ENCODE data around the gene POLR2H. TPM values are rescaled to one million over a fixed set of nuclear protein-coding genes. Genes with fewer than 3 reads are reported as not detected.

POLR2H gene
- total RNA-seq, 2 experiments from 2014 or later, result 76.5 to 89.9 TPM

DNA sequence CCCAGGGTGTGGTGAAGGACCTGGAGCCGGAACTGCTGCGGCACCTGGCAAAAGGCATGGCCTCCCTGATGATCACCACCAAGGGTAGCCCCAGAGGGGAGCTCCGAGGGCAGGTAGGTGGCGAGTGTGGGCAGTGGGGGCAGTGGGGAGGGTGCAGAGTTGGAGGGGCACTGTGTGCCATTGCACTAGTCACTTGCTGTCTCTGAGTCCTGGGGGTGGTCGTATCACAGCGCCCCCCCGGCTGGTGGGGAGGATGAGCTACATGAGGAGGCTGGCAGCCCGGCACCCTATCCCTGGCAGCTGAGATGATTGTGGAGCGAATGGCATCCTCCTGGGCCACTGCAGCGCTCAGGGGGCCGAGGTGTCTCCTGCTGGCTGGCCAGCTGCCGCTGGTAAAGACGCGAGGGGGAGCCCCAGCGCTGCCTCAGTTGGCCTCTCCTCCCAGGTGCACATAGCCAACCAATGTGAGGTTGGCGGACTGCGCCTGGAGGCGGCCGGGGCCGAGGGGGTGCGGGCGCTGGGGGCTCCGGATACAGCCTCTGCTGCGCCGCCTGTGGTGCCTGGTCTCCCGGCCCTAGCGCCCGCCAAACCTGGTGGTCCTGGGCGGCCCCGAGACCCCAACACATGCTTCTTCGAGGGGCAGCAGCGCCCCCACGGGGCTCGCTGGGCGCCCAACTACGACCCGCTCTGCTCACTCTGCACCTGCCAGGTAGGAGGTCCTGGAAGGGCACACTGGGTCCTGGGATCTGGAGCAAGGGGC is 24.7 kb downstream of the POLR2H start:
- Mint-ChIP-seq H3K27ac (no peak overlapping the region), H3K36me3 (ENCODE audit: low read depth) (no peaks in the 10 kb centered on the region), H3K27me3 (ENCODE audit: low read depth) (peaks cover 23% of the 10 kb centered on the region), H3K4me3 (no peak overlapping the region), H3K4me1 (ENCODE audit: low read depth) (no peaks in the 10 kb centered on the region), H3K9me3 (no peaks in the 10 kb centered on the region)
- no peak for DNase-seq
- CTCF ChIA-PET, result no interaction called here
- intact Hi-C loops (cut with micrococcal nuclease), result no loop called here

DNA sequence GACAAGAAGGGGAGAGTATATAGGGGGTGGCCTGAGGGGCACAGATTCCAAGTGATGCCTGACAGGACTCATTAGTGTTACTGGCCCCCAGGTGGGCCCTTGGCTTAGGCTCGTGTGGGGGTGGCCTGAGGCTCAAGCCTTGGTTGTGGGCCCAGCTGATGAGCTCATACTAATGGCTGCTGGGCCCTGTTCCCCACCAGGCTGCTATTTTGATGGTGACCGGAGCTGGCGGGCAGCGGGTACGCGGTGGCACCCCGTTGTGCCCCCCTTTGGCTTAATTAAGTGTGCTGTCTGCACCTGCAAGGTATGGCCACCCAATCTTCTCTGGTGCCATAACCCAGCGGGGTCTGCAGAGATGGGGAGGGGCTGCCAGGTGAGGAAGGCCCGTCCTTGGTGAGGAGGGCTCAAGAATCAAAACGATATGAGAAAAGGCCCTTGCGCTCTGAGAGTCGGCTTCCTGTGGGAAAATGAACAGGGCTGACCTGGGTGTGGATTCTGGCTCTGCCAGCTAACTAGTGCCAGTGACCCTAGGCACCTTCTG is 25.7 kb downstream of the POLR2H start:
- H3K9me3 Mint-ChIP-seq, result no peaks in the 10 kb centered on the region
- H3K4me3 Mint-ChIP-seq, result no peak overlapping the region
- no peak overlapping the region for H3K27ac Mint-ChIP-seq
- peaks cover 14% of the 10 kb centered on the region for H3K27me3 Mint-ChIP-seq (ENCODE audit: low read depth)
- no peak for DNase-seq
- intact Hi-C loops (cut with micrococcal nuclease), result no loop called here
- H3K36me3 Mint-ChIP-seq (ENCODE audit: low read depth), result no peaks in the 10 kb centered on the region
- no peaks in the 10 kb centered on the region for H3K4me1 Mint-ChIP-seq (ENCODE audit: low read depth)
- CTCF ChIA-PET, result no interaction called here

DNA sequence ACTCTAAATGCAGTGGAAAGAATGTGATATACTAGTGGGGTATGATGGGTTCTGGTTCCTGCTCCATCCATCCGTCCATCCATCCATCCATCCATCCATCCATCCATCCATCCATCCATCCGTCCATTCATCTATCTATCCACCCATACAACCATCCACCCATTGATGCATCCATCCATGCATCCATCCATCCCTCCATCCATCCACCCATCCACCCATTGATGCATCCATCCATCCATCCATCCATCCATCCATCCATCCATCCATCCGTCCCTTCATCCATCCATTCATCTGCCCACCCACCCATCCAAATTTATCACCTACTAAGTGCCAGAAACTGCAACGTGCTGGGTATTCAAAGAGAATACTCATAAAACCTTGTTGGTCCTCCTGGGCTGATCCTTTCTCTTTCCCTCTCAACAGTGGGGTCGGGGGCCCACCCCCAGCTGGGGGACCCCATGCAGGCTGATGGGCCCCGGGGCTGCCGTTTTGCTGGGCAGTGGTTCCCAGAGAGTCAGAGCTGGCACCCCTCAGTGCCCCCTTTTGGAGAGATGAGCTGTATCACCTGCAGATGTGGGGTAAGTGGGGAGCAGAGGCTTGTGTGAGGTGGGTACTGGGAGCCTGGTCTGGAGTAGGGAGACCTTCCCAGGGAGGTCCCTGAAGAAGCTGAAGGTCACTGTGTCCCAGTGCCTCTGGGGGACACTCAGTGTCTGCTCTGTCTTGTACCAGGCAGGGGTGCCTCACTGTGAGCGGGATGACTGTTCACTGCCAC is 26.8 kb downstream of the POLR2H start:
- no peaks in the 10 kb centered on the region for H3K36me3 Mint-ChIP-seq (ENCODE audit: low read depth)
- H3K4me3 Mint-ChIP-seq, result no peak overlapping the region
- H3K27me3 Mint-ChIP-seq (ENCODE audit: low read depth), result peaks cover 13% of the 10 kb centered on the region
- H3K27ac Mint-ChIP-seq, result no peak overlapping the region
- H3K9me3 Mint-ChIP-seq, result no peaks in the 10 kb centered on the region
- CTCF ChIA-PET, result interaction anchor here (1.0 kb wide), 1 partner anchor 17 kb away, joined by 6 read pairs; no protein-coding TSS in a partner anchor
- DNase-seq, result no peak
- intact Hi-C loops (cut with micrococcal nuclease), result no loop called here
- H3K4me1 Mint-ChIP-seq (ENCODE audit: low read depth), result no peaks in the 10 kb centered on the region

DNA sequence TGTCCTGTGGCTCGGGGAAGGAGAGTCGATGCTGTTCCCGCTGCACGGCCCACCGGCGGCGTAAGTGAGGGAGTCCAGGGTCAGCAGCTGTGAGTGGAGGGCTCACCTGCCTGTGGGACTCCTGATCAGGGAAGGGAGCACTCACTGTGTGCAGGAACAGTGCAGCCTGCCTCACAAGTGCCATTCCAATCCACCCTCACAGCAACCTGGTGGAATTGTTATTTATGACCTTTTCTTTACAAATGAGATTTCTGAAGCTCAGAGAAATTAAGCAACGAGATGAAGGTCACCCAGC is 27.4 kb downstream of the POLR2H start:
- H3K27me3 Mint-ChIP-seq (ENCODE audit: low read depth), result peaks cover 12% of the 10 kb centered on the region
- no peaks in the 10 kb centered on the region for H3K36me3 Mint-ChIP-seq (ENCODE audit: low read depth)
- intact Hi-C loops (cut with micrococcal nuclease), result no loop called here
- H3K4me1 Mint-ChIP-seq (ENCODE audit: low read depth), result no peaks in the 10 kb centered on the region
- CTCF ChIA-PET, result interaction anchor here (1.0 kb wide), 1 partner anchor 17 kb away, joined by 6 read pairs; no protein-coding TSS in a partner anchor
- no peak overlapping the region for H3K27ac Mint-ChIP-seq
- no peaks in the 10 kb centered on the region for H3K9me3 Mint-ChIP-seq
- no peak for DNase-seq
- no peak overlapping the region for H3K4me3 Mint-ChIP-seq

DNA sequence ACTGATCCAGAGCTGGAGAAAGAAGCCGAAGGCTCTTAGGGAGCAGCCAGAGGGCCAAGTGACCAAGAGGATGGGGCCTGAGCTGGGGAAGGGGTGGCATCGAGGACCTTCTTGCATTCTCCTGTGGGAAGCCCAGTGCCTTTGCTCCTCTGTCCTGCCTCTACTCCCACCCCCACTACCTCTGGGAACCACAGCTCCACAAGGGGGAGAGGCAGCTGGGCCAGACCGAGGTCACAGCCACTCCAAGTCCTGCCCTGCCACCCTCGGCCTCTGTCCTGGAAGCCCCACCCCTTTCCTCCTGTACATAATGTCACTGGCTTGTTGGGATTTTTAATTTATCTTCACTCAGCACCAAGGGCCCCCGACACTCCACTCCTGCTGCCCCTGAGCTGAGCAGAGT is 27.9 kb downstream of the POLR2H start:
- H3K4me1 Mint-ChIP-seq (ENCODE audit: low read depth), result no peaks in the 10 kb centered on the region
- no peak for DNase-seq
- no peaks in the 10 kb centered on the region for H3K9me3 Mint-ChIP-seq
- H3K36me3 Mint-ChIP-seq (ENCODE audit: low read depth), result no peaks in the 10 kb centered on the region
- peaks cover 8% of the 10 kb centered on the region for H3K27me3 Mint-ChIP-seq (ENCODE audit: low read depth)
- H3K4me3 Mint-ChIP-seq, result no peak overlapping the region
- CTCF ChIA-PET, result interaction anchor here (1.0 kb wide), 1 partner anchor 18 kb away, joined by 6 read pairs; no protein-coding TSS in a partner anchor
- intact Hi-C loops (cut with micrococcal nuclease), result no loop called here
- H3K27ac Mint-ChIP-seq, result no peak overlapping the region

DNA sequence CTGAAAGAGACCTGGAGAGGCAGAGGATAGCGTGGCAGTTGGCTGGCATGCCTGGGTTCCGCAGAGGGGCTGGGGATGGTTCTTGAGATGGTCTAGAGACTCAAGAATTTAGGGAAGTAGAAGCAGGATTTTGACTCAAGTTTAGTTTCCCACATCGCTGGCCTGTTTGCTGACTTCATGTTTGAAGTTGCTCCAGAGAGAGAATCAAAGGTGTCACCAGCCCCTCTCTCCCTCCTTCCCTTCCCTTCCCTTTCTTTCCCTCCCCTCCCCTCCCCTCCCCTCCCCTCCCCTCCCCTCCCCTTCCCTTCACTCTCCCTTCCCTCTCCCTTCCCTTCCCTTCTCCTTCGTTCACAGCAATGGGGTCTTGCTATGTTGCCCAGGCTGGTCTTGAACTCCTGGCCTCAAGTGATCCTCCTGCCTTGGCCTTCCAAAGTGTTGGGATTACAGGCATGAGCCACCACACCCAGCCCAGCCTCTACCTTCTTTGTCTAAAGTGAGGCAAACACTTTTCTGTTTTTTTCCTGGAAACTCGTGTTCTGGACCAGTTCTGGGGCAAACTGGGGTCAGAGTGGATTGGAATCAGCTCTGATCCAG is 28.5 kb downstream of the POLR2H start:
- no peak overlapping the region for H3K27ac Mint-ChIP-seq
- no peaks in the 10 kb centered on the region for H3K36me3 Mint-ChIP-seq (ENCODE audit: low read depth)
- no peak for DNase-seq
- H3K4me1 Mint-ChIP-seq (ENCODE audit: low read depth), result no peaks in the 10 kb centered on the region
- intact Hi-C loops (cut with micrococcal nuclease), result no loop called here
- no peak overlapping the region for H3K4me3 Mint-ChIP-seq
- peaks cover 6% of the 10 kb centered on the region for H3K27me3 Mint-ChIP-seq (ENCODE audit: low read depth)
- CTCF ChIA-PET, result interaction anchor here (0.9 to 1.0 kb wide), 2 partner anchors 14 to 18 kb away, joined by 3 to 4 read pairs; no protein-coding TSS in a partner anchor
- no peaks in the 10 kb centered on the region for H3K9me3 Mint-ChIP-seq

DNA sequence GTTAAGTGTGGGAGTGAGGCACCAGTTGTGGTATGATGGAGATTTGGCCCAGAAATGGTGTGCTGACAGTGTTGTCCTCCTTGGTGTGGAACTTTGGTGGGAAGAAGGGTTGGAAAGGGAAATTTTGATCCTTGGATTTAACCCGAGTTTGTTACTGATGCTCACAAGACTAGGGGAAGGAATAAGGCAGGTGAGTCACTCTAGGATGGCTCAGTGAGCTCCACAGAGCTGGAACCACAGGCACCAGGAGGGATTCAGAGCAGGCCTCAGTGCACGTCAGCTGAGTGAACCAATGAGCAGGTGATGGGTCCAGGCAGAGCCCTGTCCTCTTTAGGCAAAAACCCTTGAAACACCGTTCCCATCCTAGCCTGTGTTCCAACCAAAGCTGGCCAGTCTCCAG is 29.8 kb downstream of the POLR2H start:
- no peaks in the 10 kb centered on the region for H3K4me1 Mint-ChIP-seq (ENCODE audit: low read depth)
- no peak overlapping the region for H3K27ac Mint-ChIP-seq
- DNase-seq, result no peak
- intact Hi-C loops (cut with micrococcal nuclease), result no loop called here
- no peaks in the 10 kb centered on the region for H3K36me3 Mint-ChIP-seq (ENCODE audit: low read depth)
- H3K4me3 Mint-ChIP-seq, result no peak overlapping the region
- no peaks in the 10 kb centered on the region for H3K9me3 Mint-ChIP-seq
- CTCF ChIA-PET, result interaction anchor here (0.7 to 1.2 kb wide), 3 partner anchors 18 to 122 kb away, joined by 3 to 4 read pairs (median 3); no protein-coding TSS in a partner anchor
- peaks cover 5% of the 10 kb centered on the region for H3K27me3 Mint-ChIP-seq (ENCODE audit: low read depth)

DNA sequence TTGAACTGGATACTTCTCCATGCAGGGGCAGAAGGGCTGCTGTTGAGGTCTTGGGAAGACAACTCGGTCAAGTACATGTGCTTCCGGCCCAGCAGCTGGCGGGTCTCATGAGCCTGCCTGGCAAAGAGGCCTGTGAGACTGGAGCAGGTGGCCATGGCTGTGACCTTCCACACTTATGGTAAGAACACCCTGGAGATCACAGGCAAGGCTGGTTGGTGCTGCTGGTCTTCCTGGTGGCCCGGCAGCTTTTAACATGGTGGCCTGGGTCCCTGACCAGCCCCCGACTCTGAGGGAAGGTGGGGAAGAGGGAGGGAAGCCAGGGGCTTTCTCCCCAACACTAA is 33.8 kb downstream of the POLR2H start:
- CTCF ChIA-PET, result no interaction called here
- intact Hi-C loops (cut with micrococcal nuclease), result no loop called here
- no peaks in the 10 kb centered on the region for H3K4me1 Mint-ChIP-seq (ENCODE audit: low read depth)
- H3K4me3 Mint-ChIP-seq, result no peak overlapping the region
- no peaks in the 10 kb centered on the region for H3K9me3 Mint-ChIP-seq
- H3K27me3 Mint-ChIP-seq (ENCODE audit: low read depth), result peaks cover 7% of the 10 kb centered on the region
- no peak overlapping the region for H3K27ac Mint-ChIP-seq
- DNase-seq, result no peak
- no peaks in the 10 kb centered on the region for H3K36me3 Mint-ChIP-seq (ENCODE audit: low read depth)

DNA sequence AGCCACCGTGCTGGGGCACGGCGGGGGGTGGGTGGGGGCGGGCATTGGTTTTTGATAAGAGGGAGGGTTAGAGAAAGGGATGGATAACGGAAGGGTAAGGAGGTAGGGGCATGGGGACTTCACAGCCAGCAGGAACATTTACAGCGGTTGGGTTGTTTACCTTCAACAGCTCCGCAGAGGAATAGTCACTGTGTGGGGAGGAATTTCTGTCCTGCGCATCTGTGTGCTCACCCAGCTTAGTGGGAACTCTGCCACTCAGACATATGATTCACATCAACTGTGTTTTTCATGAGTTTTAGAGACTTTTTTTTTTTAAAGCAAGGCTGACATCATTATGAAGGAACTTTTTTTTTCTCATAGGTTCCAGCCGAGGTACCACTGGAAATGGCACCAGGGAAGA is 37.9 kb downstream of the POLR2H start:
- H3K4me3 Mint-ChIP-seq, result no peak overlapping the region
- intact Hi-C loops (cut with micrococcal nuclease), result no loop called here
- H3K27ac Mint-ChIP-seq, result no peak overlapping the region
- no peaks in the 10 kb centered on the region for H3K9me3 Mint-ChIP-seq
- CTCF ChIA-PET, result interaction anchor here (0.6 to 0.7 kb wide), 2 partner anchors 15 to 27 kb away, joined by 4 to 5 read pairs; no protein-coding TSS in a partner anchor
- H3K27me3 Mint-ChIP-seq (ENCODE audit: low read depth), result peaks cover 14% of the 10 kb centered on the region
- H3K36me3 Mint-ChIP-seq (ENCODE audit: low read depth), result no peaks in the 10 kb centered on the region
- no peak for DNase-seq
- H3K4me1 Mint-ChIP-seq (ENCODE audit: low read depth), result no peaks in the 10 kb centered on the region

DNA sequence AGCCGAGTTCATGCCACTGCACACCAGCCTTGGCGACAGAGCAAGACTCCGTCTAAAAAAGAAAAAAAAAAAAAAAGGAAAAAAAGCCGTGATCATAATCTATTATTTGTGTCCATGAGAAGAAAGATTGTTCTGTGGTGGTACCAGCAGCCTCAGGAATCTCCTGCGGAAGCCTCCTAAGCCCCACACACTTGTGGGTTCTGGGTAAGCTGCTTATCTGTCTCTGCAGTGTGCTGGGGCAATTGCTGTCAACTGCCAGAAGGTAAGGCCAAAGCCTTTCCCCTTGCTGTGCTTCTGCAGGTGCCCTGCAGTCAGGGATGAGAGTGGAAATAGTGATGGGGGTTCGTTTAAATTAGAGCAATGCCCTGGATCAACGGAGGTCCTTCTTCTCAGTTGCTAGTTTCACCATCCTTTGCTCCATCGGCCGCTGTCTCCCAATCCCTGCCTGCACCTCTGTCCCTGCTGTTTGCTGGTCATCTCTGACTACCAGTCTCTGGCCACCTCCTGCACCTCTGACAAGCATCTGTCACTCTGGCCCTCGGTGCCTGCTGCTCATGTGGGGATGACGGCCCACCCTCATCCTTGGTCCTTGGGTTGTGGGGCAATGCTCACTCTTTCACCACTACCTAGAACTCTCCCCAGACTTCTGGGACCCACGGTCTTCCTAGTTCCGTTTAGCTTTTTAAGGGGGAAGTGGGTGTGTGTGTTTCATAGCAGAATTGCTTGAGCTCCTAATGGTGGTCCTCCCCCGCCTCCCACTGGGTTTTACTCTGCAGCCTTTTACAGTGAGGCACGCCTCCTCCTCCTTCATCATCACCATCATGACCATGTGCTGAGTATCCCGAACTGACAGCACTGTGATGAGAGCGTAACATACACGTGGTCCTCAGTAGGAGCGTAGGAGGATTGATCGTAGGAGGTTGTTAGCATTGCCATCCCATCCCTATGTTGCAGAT is 43.8 kb downstream of the POLR2H start:
- intact Hi-C loops (cut with micrococcal nuclease), result no loop called here
- H3K27ac Mint-ChIP-seq, result no peak overlapping the region
- no peaks in the 10 kb centered on the region for H3K9me3 Mint-ChIP-seq
- DNase-seq, result no peak
- peaks cover 9% of the 10 kb centered on the region for H3K27me3 Mint-ChIP-seq (ENCODE audit: low read depth)
- no peak overlapping the region for H3K4me3 Mint-ChIP-seq
- H3K36me3 Mint-ChIP-seq (ENCODE audit: low read depth), result no peaks in the 10 kb centered on the region
- H3K4me1 Mint-ChIP-seq (ENCODE audit: low read depth), result no peaks in the 10 kb centered on the region
- CTCF ChIA-PET, result interaction anchor here (0.7 to 1.4 kb wide), 2 partner anchors 34 to 831 kb away, joined by 4 to 5 read pairs; no protein-coding TSS in a partner anchor

DNA sequence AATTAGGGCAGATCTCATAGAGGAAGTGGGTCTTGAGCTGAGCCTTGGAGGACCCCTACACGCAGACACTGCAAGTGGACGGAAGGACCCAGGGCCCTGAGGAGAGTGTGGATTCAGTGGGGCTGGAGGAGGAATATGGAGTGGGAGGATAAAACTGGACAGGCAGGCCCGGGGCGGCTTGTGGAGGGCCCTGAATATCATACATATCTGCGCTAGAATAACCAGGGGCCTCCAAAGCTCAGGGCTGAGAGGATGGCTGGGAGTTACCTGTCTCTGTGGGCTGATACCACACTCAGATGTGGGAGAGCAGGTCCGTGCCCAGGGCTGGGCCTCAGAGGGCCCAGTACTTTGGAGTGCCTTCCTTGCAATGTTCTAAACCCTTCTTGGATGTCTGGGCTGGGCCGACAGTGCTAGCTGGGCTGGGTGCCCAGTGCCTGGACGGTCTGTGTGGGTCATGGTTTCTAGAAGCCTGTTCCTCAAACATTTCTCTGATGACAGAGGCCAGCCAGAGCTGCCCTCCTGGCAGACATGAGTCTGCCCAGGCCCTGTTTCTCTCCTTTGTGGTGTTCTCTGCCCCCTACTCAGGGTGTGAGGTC is 47.9 kb downstream of the POLR2H start:
- Mint-ChIP-seq H3K9me3 (no peaks in the 10 kb centered on the region), H3K4me1 (ENCODE audit: low read depth) (no peaks in the 10 kb centered on the region), H3K4me3 (no peak overlapping the region), H3K36me3 (ENCODE audit: low read depth) (no peaks in the 10 kb centered on the region), H3K27me3 (ENCODE audit: low read depth) (no peaks in the 10 kb centered on the region), H3K27ac (no peak overlapping the region)
- intact Hi-C loops (cut with micrococcal nuclease), result no loop called here
- DNase-seq, result no peak
- CTCF ChIA-PET, result interaction anchor here (1.1 kb wide), 1 partner anchor 104 kb away, joined by 4 read pairs; no protein-coding TSS in a partner anchor
